IPS-NIHi7 (cell line): ENCODE data around the gene SS18L1.
A peak's percentile ranks its signal among the peaks of the same experiment; 100 is the strongest.

ENCODE experiments used
- DNase-seq: peaks from one replicate; pipeline ENCODE4 v3.0.0; 2012; ENCODE audit warnings: mixed read lengths; ENCODE audit errors: extremely low spot score

Gene SS18L1

DNA sequence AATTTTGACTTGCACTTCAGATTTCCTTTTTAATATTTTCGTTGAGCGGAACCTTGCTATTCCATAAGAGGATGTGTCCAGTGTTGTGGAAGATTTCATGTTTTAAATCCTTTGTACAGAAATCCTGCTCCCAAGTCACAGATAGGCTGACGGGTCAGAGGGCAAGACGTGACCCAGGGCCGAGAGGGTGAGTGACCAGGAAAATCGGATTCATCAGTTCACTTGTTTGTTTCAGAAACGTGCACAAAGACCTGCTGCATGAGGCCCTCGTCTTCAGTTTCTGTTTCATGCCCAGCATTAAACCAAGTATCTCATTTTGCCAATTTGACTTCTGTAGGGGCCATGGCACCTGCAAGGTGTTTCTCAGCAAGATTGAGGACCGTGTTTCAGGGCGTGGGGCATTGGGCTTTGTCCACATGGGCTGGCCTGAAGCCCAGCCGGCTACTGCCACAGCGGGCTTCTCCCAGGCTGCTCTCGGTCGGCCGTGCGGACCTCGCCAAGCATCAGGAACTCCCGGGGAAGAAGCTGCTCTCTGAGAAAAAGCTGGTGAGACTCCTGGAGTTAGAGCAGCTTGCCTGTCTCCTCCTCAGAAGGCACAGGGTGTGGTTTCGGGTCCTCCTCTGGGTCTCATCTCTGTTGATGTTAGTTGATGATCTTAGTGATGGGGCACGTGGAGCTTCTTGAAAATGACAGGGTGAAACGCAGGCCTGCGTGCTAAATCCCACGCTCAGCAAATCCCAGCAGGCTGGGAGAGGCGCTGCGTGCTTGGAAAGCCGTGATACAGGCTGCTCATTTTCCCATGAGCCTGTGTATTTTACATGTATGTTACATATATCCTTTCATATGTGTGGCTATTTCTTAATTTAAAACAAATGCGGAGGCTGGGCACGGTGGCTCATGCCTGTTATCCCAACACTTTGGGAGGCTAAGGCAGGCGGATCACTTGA lies 49.8 kb downstream of the SS18L1 start:
- DNase-seq: no peak

DNA sequence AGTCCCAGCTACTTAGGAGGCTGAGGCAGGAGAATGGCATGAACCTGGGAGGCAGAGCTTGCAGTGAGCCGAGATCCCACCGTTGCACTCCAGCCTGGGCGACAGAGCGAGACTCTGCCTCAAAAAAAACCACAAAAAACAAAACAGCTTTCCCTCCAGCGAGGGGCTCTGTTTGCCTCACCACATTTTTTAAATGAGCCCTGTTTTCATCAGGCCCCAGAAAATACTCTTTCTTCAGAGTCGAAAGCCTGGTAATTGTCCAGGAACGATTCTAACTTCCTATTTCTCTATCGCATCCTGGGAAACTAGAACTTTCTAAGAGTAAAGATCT lies 51.5 kb downstream of the SS18L1 start:
- DNase-seq: no peak

DNA sequence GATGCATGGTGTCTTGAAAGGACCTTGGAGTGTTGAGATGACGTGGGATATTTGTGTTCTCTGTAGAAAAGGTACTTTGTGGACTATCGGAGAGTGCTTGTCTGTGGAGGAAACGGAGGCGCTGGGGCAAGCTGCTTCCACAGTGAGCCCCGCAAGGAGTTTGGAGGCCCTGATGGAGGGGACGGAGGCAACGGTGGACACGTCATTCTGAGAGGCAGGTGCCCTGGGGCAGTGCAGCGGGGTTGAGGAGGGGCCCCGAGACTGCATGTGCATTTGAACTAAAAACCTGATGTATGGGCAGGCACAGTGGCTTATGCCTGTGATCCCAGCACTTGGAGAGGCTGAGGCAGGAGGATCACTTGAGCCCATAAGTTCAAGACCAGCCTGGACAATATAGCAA lies 52.2 kb downstream of the SS18L1 start:
- no peak for DNase-seq

DNA sequence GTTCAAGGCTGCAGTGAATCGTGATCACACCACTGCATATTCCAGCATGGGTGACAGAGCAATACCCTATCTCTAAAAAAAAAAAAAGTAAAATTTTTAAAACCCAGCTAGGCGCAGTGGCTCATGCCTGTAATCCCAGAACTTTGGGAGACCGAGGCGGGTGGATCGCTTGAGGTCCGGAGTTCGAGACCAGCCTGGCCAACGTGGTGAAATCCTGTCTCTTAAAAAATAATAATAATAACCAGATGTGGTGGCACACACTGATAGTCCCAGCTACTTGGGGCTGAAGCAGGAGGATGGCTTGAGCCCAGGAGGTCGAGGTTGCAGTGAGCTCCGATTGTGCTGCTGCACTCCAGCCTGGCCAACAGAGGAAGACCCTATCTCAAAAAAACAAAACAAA lies 52.7 kb downstream of the SS18L1 start:
- no peak for DNase-seq

DNA sequence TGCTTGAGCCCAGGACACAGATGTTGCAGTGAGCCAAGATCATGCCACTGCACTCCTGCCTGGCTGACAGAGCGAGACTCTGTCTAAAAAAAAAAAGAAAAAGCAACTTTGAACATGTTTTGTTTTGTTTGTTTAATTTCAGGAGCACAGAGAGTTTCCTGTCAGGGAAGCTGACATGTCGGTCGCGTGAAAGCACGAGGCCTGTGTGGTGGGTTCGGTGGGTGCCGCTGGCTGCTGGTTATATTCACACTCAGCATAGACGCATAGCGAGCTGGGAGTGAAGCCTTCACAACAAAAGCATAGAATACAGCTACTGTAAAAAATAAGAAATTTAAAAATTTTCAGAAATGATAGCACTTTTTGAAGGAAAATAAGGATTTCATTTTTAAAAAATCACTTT lies 53.7 kb downstream of the SS18L1 start:
- DNase-seq: no peak

DNA sequence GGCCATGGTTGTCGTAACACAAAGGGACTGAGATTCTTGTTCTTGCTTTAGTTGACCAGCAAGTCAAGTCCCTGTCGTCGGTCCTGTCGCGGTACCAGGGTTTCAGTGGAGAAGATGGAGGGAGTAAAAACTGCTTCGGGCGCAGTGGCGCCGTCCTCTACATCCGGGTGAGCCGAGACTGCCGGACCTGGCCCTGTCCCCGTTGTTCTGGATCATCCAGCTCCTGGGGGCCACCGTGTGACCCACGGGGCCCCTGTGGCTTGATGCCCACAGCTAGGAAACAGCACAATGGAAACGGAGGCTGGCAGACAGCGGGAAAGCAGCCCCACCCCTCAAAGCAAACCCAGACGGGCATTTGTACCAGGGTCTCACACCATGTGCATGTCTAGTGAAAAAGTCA lies 54.2 kb downstream of the SS18L1 start:
- no peak for DNase-seq

DNA sequence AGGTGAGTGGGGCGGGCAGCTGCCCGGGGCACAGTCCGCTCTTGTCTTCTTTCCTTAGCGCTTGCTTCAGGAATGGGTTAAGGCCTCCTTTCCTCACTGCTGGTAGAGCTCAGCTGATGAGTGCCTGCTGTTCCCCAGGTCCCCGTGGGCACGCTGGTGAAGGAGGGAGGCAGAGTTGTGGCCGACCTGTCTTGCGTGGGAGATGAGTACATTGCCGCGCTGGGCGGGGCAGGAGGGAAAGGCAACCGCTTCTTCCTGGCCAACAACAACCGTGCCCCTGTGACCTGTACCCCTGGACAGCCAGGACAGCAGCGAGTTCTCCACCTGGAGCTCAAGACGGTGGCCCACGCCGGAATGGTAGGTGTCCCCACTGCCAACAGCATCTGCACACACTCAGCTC lies 54.9 kb downstream of the SS18L1 start:
- no peak for DNase-seq

DNA sequence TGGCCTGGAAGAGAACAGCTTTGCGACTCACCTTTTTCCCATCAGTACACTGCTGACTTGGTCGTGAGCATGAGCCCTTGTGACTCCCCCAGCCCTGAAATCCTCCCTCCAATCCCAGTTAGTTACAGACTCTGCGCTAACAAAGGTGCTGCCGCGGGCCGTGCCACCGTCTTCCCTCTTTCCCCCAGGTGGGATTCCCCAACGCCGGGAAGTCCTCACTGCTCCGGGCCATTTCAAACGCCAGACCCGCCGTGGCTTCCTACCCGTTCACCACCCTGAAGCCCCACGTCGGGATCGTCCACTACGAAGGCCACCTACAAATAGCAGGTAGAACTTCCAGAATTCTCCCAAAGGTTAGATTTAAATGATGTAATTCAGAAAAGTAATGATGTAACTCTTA lies 55.4 kb downstream of the SS18L1 start:
- DNase-seq: no peak

DNA sequence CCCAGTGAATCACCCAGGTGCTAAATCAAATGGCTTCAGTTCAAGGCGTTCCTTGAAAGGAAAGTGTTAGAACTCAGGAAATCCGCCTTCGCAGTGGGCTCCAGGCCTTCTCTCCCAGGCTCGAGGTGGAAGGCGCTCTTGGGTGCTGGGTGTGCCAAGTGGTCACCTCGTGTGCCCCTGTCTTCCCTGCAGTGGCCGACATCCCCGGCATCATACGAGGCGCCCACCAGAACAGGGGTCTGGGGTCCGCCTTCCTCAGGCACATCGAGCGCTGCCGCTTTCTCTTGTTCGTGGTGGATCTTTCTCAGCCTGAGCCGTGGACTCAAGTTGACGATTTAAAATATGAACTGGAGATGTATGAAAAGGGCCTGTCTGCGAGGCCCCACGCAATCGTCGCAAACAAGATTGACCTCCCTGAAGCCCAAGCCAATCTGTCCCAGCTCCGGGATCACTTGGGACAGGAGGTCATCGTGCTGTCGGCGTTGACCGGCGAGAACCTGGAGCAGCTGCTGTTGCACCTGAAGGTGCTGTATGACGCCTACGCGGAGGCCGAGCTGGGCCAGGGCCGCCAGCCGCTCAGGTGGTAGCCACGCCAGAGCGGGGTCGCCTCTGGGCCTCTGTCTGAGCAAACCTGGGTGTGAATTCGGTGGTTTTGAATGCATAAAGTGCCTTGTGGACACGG lies 57.1 kb downstream of the SS18L1 start:
- no peak for DNase-seq

DNA sequence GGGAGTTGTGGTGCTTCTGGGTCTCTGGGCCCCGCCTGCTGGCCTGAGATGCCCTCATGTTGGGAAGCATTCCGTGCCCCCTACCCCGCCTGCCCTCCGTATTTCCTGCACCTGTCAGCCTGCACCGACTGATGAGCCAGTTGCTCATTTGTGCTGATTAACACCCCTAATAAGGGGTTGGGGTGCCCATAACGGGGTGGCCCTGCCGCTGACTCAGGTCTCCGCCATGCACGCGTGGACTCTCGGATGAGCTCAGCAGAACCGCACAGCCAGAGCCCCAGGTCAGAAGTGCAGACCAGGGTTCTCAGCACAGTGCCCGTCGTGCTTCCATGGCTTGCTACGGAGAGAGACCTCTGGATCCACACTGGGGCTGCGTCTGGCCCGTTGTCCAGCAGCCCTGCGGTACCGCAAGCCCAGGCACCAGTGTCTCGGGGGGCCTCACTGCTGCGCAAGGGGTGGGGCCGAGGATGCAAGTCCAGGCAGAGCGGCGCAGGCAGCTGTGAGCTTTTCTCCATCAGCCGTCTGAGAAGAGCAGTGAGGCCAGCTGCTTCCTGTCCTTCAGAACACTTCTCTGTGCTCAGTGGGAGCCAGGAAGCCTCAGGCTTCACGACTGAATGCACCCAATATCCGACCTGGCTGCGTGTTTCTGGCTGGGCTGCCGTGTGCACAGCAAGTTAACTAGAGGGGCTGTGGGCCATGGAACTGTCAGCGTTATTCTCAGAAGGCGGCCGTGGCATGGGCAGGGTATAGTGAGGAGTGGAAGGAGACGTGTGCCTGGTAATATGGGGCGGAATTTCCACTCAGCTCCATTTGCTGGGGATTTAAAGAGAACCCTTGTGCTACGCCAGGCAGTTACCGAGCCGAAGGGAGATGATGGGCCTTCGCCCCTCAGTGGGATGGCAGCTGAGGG lies 57.9 kb downstream of the SS18L1 start:
- no peak for DNase-seq

DNA sequence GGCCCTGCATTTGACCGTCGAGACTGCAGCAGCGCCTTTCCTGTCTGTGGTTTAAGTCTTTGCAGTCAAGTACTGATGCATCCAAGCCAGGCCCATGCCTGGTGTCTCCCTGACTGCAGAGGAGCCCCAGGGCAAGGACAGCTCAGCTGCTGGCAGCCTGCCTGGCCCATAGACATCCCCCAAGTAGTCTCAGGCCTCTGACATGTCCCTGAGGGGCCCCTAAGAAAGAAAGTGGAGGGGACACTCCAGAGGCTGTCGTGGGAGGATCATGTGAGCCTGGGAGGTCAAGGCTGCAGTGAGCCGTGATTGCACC lies 58.5 kb downstream of the SS18L1 start:
- no peak for DNase-seq

DNA sequence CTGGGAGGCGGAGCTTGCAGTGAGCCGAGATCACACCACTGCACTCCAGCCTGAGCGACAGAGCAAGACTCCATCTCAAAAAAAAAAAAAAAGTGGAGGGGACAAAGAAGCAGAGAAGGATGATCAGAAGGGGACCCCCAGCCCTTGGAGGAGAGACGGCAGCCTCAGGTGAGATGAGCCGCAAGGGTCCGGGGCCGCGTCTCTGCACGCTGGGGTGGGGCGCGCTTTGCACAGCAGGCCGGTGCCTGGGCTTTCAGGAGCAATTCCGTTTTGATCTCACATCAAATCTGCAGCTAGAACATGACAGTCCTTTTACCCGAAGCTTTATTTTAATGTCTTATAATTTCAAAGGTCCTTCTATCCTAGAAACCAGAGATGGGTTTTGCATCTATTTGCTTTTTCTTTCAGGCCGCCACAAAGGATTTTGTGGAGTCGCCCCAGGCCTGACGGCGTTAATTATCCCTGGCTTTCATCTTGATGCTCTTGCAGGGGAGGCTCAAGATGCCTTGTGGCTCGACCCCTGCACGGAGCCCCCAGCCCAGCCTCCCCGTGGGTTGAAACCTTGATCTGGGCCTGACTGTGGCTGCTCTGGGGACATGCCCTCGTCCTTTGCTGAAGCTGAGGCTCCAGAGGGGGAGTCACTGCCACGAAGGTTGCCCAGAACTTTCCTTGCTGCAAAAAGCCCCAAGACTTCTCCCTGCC lies 59.3 kb downstream of the SS18L1 start:
- DNase-seq: no peak

DNA sequence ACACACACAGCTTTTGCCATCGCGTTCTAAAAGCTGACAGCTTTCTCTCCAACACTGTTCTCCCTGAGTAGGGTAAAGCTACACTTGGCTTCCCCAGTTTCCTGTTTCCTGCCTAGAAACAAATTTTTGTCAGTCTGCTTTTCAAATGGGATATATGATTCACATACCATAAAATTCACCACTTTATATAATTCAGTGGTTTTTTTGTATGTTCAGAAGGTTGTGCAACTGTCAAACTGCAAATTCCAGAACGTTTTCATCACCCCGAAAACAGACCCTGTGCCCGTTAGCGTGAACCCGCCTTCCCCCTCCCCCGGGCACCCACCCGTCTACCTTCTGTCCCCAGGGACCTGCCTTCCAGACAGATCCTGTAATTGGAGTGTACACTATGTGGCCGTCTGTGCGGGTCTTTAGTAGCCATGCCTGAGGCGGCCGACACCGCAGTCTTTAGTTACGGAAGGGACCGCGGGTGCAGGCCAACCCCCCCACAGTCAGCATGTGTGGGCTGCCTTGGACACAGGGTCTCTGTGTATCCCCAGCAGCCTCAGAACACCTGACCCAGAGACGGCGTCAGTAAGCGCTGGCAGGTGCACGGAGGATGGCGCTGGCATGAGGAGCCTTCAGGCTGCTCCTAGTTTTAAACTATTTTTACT lies 59.9 kb downstream of the SS18L1 start:
- DNase-seq: no peak

DNA sequence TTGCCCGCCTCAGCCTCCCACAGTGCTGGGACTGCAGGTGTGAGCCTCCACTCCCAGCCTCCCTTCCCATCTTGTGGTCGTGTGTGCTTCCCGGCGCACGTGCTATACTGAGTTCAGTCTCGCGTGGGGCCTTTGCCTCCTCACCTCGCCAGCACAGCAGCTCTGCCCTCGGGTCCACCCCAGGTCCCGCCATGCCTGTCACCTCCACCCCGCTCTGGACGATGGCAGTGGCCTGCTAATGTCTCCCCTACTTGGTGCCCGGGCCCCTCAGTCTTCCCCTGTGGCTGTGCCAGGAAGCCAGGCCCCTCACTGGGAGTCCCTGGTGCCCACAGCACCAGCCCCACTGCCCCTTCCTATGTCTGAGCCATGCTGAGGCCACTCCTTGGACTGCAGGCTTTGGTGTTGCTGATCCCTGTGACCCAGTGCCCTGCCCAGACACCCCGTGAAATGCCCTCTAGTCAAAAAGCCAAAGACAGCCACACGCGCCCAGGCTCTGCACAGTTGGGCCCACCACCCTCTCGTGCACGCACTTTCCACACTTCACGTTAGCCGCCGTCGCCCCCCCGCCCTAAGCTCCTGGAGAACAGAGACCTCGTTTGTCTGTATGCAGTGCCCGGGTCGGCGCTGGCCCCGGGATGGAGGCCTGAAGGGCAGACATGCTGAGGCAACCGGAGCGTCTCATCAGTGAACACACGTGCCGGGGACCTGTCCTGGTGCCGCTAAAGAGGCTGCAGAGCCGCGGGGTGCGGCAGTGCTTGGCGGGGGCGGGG lies 62.2 kb downstream of the SS18L1 start:
- DNase-seq: no peak

DNA sequence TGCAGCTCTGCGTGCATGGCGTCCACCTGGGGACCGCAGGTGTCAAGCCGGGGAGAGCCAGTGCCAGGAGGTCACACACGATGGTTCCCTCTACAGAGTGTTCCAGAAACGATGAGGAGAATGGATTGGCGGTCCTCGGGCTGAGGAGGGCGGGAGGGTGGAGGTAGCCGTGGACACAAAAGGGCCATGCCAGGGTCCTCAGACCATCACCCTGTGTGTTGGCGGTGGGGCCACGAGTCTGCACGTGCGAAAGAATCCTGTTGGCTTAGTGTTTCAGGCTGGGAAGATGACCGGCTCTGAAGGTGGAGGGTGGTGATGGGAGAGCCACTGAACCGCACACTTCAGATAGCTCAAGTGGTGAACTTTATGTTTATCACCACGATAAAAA lies 62.8 kb downstream of the SS18L1 start:
- no peak for DNase-seq

DNA sequence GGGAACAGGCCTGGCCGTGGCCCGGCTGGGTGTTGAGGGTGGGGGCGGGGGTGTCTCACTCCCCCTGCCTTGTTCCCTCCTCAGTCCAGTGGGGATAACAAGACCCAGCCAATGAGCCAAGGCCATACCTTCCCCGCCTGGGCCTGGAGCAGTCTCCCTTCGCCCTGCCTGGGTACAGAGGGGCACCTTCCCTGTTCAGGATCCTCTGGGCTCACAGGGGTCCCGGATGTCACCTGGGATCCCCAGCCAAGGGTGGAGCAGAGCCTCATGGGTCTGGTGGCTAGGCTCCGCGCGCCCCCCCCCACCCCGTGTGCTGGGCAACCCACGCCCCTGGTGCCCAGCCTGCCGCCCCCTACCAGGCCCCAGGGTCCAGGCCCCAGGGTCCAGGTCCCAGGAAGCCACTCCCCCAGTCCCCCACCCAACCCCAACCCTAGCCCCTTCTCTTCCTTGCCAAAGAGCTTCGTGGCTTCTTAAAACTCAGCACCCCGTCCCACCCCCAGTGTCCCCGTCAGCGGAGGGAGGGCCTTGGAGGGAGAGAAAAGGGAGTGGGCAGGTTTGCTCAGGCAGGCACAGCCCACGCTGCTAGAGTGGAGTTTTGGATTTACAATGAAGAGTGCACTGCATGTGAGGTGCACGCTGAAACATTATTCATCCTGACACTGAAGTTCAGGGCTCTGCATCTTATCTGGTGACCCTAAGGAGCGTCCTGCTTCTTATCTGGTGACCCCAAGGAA lies 64.7 kb downstream of the SS18L1 start:
- DNase-seq: no peak

DNA sequence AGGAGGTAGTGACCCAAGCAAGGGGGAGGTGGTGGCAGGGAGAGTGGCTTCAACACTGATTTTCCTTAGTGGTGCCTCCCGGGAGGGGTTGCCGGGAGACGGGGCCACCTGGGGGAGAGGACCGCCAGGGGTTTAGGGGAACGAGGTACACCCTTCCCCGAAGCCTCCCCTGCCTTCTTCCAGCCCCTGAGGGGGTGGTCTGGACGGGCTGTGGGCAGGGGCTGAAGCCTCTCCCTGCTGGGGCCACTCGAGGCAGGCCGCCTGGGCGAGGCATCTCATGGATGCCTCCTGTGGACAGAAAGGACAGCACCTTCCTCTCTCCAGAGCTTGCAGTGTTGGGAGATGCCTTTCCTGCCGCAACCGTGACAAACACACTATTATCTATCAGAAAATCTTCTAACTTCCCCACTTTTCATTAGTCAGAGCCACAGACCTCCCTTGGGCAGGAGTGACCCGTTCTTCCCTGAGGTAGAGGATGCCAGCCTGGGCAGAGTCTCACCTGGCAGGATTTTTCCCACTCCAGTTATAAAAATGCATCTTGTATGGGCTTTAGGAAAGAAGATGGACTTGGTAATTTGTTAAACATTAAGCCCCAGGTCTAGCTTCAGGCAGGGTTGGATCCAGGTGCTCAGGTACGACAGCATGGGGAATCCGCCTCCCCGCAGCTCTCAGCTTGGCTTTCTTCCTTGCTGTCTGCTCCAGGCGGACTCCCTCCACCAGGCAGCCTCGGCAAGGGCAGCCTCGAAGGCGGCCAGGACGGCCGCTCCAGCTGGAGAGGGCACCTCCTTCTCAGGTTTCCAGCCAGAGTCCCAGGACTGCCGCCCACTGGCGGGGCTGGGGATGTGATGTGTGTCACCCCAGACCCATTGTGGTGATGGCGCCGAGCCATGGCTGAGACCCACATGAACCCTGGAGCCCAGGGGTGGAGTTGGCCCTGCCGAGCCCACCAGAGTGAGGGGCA lies 65.5 kb downstream of the SS18L1 start:
- peak; percentile 91 for DNase-seq

DNA sequence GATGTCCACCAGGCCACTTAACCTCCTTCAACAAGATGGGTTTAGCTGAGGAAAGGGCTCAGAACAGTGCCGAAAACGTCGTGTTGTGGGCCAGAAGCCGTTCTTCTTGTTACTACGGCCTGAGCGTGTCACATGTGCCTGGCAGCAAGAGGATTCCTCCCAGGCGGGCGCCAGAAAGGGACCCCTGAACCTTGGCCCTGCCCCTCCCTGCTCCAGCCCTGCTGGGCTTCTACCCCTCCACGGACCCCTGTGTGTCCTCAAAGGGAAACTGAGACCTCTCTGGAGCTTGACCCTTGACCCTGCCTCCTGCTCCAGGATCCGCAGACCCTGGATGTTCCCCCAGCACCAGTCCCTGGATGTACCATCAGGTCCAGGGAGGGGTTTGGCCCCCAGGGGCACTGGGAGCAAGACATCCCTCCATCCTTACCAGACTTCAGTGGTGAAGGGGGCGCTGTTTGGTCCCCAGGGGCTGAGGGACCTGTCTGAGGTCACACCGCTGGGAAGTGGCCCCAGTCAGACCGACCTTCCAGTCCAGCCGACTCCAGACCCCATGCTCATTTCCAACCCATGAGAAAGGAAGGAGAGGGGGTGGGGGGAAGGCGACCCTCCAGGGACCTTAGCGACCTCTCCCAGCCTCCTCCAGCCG lies 66.4 kb downstream of the SS18L1 start:
- DNase-seq: no peak
